PC-9 (cell line): Measurements from ENCODE around the gene PTTG2.

ENCODE experiments used
- EZH2 ChIP-seq: fragments of 200-600 bp; sonication (generic); IDR thresholded peaks from 2 replicates; pipeline ENCODE4 v1.8.0; 2017; ENCODE audit warnings: antibody characterized with exemption, low read depth
- TF ChIP-seq, protein P1 (sequence below): fragments of 200-600 bp; sonication (generic); conservative IDR thresholded peaks from 2 replicates; pipeline ENCODE4 v1.6.1; 2017; ENCODE audit warnings: mixed run types, antibody characterized with exemption, mild to moderate bottlenecking, moderate library complexity

DNA sequence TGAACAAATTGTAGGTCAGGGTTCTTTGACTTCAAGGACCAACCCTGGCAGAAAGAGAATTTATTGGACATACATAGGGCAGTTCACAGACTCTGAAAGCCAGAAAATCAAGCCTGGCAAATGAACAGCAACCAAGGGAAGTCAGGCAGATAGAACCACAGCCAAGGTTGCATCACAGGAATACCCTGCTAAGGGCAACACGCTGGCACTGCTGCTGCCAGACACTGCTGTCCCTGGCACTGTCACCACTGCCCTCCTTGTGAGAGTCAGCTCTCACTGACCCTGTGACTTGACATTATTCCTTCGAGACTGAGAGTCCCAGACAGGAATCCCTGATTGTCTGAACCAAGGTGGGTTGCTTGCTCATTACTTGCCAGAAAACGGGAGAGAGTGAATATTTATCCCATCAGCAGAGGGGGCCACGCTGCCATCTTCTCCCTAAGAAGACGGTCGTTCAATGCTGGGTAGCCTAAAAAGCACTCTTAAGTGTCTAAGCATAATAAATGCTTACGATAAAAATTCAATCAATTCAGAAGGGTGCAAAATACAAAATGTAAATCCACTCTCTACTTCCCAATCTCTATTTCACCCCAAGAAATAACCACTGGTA, 23.2 kb upstream of the PTTG2 start:
- TF ChIP-seq, protein P1, sequence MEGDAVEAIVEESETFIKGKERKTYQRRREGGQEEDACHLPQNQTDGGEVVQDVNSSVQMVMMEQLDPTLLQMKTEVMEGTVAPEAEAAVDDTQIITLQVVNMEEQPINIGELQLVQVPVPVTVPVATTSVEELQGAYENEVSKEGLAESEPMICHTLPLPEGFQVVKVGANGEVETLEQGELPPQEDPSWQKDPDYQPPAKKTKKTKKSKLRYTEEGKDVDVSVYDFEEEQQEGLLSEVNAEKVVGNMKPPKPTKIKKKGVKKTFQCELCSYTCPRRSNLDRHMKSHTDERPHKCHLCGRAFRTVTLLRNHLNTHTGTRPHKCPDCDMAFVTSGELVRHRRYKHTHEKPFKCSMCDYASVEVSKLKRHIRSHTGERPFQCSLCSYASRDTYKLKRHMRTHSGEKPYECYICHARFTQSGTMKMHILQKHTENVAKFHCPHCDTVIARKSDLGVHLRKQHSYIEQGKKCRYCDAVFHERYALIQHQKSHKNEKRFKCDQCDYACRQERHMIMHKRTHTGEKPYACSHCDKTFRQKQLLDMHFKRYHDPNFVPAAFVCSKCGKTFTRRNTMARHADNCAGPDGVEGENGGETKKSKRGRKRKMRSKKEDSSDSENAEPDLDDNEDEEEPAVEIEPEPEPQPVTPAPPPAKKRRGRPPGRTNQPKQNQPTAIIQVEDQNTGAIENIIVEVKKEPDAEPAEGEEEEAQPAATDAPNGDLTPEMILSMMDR = no peak
- no peak for TF ChIP-seq EZH2
